MCF 10A (cell line): ENCODE measurements around the gene CSNK1E. TPM values are rescaled to one million over a fixed set of nuclear protein-coding genes. Genes with fewer than 3 reads are reported as not detected.

Experiments used
- BruUV-seq: library from RNA; stranded (reverse); fragments of 400-500 nt; replicated peaks from 2 replicates; lab custom pipeline; 2021; lab: Mats Ljungman, UMichigan
- CTCF ChIA-PET: fragments of 300-600 bp; sonication (Branson Sonifier 250); formaldehyde crosslinking; extraction: SDS; loops from one replicate; lab custom pipeline; 2021; ENCODE audit warnings: antibody characterized with exemption, inconsistent platforms; lab: Yijun Ruan, JAX
- POLR2A ChIA-PET: fragments of 300-600, 350-650 bp; sonication (Branson Sonifier 250); formaldehyde crosslinking; extraction: SDS; loops from one replicate; lab custom pipeline; 2020; ENCODE audit warnings: antibody characterized with exemption, inconsistent platforms; lab: Yijun Ruan, JAX
- DNase-seq: peaks from one replicate; pipeline ENCODE4 v3.0.0-alpha.2; 2018; ENCODE audit not compliant: unreplicated experiment
- H3K27ac Mint-ChIP-seq: one replicate; pipeline ENCODE4 v1.8.0; 2022; ENCODE audit warnings: mild to moderate bottlenecking, low read depth, mixed read lengths; ENCODE audit not compliant: unreplicated experiment
- H3K27me3 Mint-ChIP-seq: one replicate; pipeline ENCODE4 v1.8.0; 2022; ENCODE audit warnings: mixed read lengths; ENCODE audit not compliant: insufficient read depth, unreplicated experiment
- H3K36me3 Mint-ChIP-seq: one replicate; pipeline ENCODE4 v1.8.0; 2022; ENCODE audit warnings: mild to moderate bottlenecking, moderate library complexity, mixed read lengths; ENCODE audit not compliant: insufficient read depth, unreplicated experiment
- H3K4me1 Mint-ChIP-seq: one replicate; pipeline ENCODE4 v1.8.0; 2022; ENCODE audit warnings: mixed read lengths; ENCODE audit not compliant: insufficient read depth, unreplicated experiment
- H3K4me3 Mint-ChIP-seq: one replicate; pipeline ENCODE4 v1.8.0; 2022; ENCODE audit warnings: mild to moderate bottlenecking, moderate library complexity, mixed read lengths; ENCODE audit not compliant: unreplicated experiment
- H3K9me3 Mint-ChIP-seq: one replicate; pipeline ENCODE4 v1.8.0; 2022; ENCODE audit warnings: mixed read lengths; ENCODE audit not compliant: unreplicated experiment
- CTCF ChIP-seq: fragments of 200-600 bp; IDR thresholded peaks from one replicate; pipeline ENCODE4 v1.8.0; 2022; ENCODE audit warnings: antibody characterized with exemption, mild to moderate bottlenecking; ENCODE audit not compliant: unreplicated experiment
- intact Hi-C: fragments of 100-400 bp; cut with micrococcal nuclease; formaldehyde crosslinking; loops from 2 replicates; pipeline ENCODE4 v1.14.1; 2022
- total RNA-seq: library from RNA; stranded (reverse); gene quantifications from 2 replicates; pipeline ENCODE4 v1.2.3, GENCODE V29; 2022

CSNK1E gene
- total RNA-seq, 1 experiment from 2014 or later = 425 TPM

GRCh38 chr22:38292694-38293093 lies 24.5 kb downstream of the CSNK1E start:
- CTCF ChIA-PET = interaction anchor here (0.6 kb wide), 1 partner anchor 261 kb away, joined by 3 read pairs; no protein-coding TSS in a partner anchor
- H3K9me3 Mint-ChIP-seq = no peaks in the 10 kb centered on the region
- H3K27ac Mint-ChIP-seq = no peak overlapping the region
- no peak overlapping the region for H3K4me3 Mint-ChIP-seq
- DNase-seq = no peak
- no peak for TF ChIP-seq CTCF
- no TSS peak for BruUV-seq
- H3K27me3 Mint-ChIP-seq = no peaks in the 10 kb centered on the region
- intact Hi-C loops = no loop called here
- peaks cover 91% of the 10 kb centered on the region for H3K36me3 Mint-ChIP-seq
- peaks cover 16% of the 10 kb centered on the region for H3K4me1 Mint-ChIP-seq
- POLR2A ChIA-PET = interaction anchor here (0.6 to 1.6 kb wide), 2 partner anchors 10 to 951 kb away, joined by 3 to 6 read pairs; no protein-coding TSS in a partner anchor

GRCh38 chr22:38291201-38291777 lies 25.9 kb downstream of the CSNK1E start:
- Mint-ChIP-seq H3K36me3 (peaks cover 87% of the 10 kb centered on the region), H3K4me3 (no peak overlapping the region), H3K27me3 (no peaks in the 10 kb centered on the region), H3K4me1 (peaks cover 12% of the 10 kb centered on the region), H3K27ac (no peak overlapping the region), H3K9me3 (no peaks in the 10 kb centered on the region)
- ChIA-PET CTCF (no interaction called here), POLR2A (interaction anchor here (1.2 kb wide), 1 partner anchor 23 kb away, joined by 3 read pairs; no protein-coding TSS in a partner anchor)
- intact Hi-C loops = no loop called here
- no TSS peak for BruUV-seq
- TF ChIP-seq CTCF = no peak
- no peak for DNase-seq

GRCh38 chr22:38290347-38290746 lies 26.9 kb downstream of the CSNK1E start:
- no TSS peak for BruUV-seq
- CTCF ChIA-PET = no interaction called here

More at GRCh38 chr22:38290347-38290746, 26.9 kb downstream of the CSNK1E start:
- TF ChIP-seq CTCF = no peak
- no peak for DNase-seq
- no peaks in the 10 kb centered on the region for H3K27me3 Mint-ChIP-seq
- POLR2A ChIA-PET = interaction anchor here (0.6 to 4.4 kb wide), 5 partner anchors 8 to 951 kb away, joined by 3 to 25 read pairs (median 3); no protein-coding TSS in a partner anchor
- H3K4me1 Mint-ChIP-seq = peaks cover 6% of the 10 kb centered on the region
- no peak overlapping the region for H3K27ac Mint-ChIP-seq
- H3K36me3 Mint-ChIP-seq = peaks cover 79% of the 10 kb centered on the region
- intact Hi-C loops = no loop called here
- no peak overlapping the region for H3K4me3 Mint-ChIP-seq
- no peaks in the 10 kb centered on the region for H3K9me3 Mint-ChIP-seq
